ENCODE data around the gene CHCHD3. TPM values are rescaled to one million over a fixed set of nuclear protein-coding genes. Genes with fewer than 3 reads are reported as not detected.

The CHCHD3 gene
- polyA plus RNA-seq, 4 donors: 51.1 to 99.3 (median 74.9) TPM

DNA sequence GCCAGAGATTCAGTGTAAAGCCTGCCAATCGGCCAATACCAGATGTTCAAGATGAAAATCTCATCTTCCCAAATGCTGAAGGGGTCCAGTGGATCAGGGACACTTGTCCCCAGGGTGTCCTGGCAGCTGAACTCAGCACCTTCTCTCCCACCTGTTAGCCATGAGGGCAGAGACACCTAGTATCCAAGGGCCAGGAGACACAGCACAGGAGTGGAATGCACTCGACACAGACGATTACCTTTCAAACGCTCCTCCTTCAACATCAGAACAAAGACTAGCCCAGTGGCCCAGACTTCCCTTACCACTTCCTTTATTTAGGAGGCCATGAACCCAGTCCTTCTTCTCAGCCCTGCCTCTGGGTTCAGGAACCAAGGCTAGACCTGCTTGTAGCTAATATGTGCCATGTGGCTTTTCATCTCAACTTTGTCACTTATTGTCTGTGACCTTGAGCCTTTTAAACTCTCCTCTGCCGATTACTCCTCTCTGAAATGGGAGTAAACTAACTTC lies 325.4 kb downstream of the CHCHD3 start:
- DNase-seq (ENCODE audit: low read depth in 4 of 4, low spot score in 3 of 4): no peak

GRCh38 chr7:132755538-132756483 lies 326.1 kb downstream of the CHCHD3 start:
- DNase-seq (ENCODE audit: low read depth in 4 of 4, low spot score in 3 of 4): no peak

DNA sequence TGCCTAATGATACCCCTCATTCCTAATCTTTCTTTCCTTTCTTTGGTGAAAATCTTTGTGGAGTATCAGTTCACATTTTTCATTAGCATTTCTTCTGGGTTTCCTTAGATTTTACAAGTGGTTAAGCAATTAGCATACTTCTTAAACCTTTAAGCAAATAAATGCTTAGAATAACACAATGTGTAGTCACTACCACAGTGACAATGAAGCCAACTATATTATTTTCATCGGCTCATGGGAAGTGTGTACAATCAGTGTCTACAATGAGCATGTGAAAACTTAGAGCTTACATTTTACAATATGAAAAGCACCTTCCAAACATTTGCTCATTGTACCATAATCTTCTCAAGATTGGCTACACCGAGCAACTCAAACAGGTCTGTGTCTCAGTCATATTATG lies 329.5 kb downstream of the CHCHD3 start:
- no peak for DNase-seq (ENCODE audit: low read depth in 4 of 4, low spot score in 3 of 4)

GRCh38 chr7:132751244-132751647 lies 330.6 kb downstream of the CHCHD3 start:
- DNase-seq (ENCODE audit: low read depth in 4 of 4, low spot score in 3 of 4): no peak

GRCh38 chr7:132750530-132751217 lies 331.2 kb downstream of the CHCHD3 start:
- peak in 2 of 4 donors; percentile 8 to 24 for DNase-seq (ENCODE audit: low read depth in 4 of 4, low spot score in 3 of 4)

- DNase-seq (ENCODE audit: low read depth in 4 of 4, low spot score in 3 of 4): no peak
These were observed 331.8 kb downstream of the CHCHD3 start for GRCh38 chr7:132750096-132750495.

GRCh38 chr7:132745510-132745909 lies 336.4 kb downstream of the CHCHD3 start:
- no peak for DNase-seq (ENCODE audit: low read depth in 4 of 4, low spot score in 3 of 4)

DNA sequence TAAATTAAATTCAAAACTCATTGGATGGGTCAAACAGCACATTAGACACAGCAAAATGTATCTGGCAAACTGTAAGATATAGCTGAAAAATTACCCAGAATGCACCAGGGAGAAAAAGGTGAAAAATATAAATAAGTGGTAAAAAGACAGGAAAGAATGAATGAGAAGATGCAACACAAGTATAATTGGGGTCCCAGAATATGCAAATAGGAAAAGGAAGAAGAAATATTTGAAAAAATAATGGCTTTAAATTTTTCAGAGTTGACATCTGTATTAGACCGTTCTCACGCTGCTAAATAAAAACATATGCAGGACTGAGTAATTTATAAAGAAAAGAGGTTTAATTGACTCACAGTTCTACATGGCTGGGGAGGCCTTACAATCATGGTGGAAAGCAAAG lies 337.9 kb downstream of the CHCHD3 start:
- DNase-seq (ENCODE audit: low read depth in 4 of 4, low spot score in 3 of 4): no peak

DNA sequence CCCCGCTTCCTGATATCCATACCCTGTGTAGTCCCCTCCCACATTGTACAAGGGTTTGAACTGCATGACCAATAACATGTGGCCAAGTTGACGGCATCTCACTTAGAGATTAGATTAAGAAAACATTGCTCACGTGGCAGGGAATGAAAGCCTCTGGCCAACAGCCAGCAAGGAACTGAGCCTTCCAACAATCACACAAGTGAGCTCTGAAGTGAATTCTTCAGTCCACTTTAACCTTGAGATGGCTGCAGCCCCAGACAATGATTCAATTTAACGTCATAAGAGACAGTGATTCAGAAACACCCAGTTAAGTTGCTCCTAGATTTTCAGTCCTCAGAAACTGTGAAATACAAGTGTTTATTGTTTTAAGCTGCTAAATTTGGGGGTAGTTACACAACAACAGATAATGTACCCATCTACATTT lies 339.7 kb downstream of the CHCHD3 start:
- DNase-seq (ENCODE audit: low read depth in 4 of 4, low spot score in 3 of 4): no peak

GRCh38 chr7:132740176-132740575 lies 341.7 kb downstream of the CHCHD3 start:
- no peak for DNase-seq (ENCODE audit: low read depth in 4 of 4, low spot score in 3 of 4)

- no peak for DNase-seq (ENCODE audit: low read depth in 4 of 4, low spot score in 3 of 4)
These were observed 342.5 kb downstream of the CHCHD3 start for GRCh38 chr7:132739271-132739955.

GRCh38 chr7:132738254-132738653 lies 343.6 kb downstream of the CHCHD3 start:
- DNase-seq (ENCODE audit: low read depth in 4 of 4, low spot score in 3 of 4): no peak

DNA sequence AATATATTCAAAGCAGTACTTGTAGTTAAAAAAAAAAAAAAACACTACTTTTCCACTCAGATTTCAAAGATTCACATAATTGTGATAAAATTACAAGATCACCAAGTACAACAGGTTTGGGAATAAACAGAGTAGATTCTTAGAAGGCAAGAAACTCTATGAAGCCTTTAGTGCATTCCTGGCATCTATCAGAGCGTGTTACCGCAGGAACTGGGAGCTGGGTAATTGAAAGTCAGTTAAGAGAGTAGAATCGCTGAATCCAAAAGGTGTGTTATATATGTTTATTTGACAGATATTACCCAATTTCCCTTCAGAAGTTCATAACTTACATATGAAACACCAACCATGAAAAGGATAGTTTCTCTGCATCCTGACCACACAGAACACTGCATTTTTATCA lies 346.4 kb downstream of the CHCHD3 start:
- peak in 2 of 4 donors; percentile 22 to 30 for DNase-seq (ENCODE audit: low read depth in 4 of 4, low spot score in 3 of 4)

Other genes starting within 250 kb of the CHCHD3 start
- gene EXOC4, start 171.0 kb upstream of the CHCHD3 start, polyA plus RNA-seq (ENCODE audit: insufficient read length in 4 of 4): 10 to 100 TPM; 59.2 to 81.3 (median 72.0) TPM